Measurements from ENCODE around the gene HNF1B.

DNA sequence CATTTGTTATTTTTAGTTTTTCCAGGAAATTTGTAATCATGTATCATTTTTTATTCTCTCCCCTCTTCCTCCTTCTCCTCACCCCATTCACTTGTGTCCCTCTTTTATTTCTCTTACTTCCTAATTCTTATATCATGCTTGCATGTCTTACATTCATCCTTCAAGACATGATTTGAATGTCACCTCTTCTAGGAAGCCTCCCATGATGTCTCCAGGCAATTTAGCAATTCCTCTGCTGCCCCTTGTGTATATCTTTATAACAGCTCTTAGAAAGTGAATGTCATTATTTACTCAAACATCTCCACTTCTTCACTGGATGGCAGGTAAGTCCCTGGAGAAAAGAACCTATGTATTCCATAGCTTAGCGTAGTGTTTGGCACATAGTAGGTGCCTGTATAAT lies 7.8 kb downstream of the HNF1B start:
- TF ChIP-seq POLR2AphosphoS5 (IDR thresholded peaks at IDR 0.05; ENCODE audit: borderline replicate concordance, low read depth, low read length) = no peak
- TF ChIP-seq EZH2 (IDR thresholded peaks at IDR 0.05) = no peak
